ENCODE measurements around the gene CTH.
"Not testable (repeated sequence)": the region's sequence is repeated elsewhere in the genome, so short reads cannot be mapped to it uniquely, and the experiment has no call there.

- not testable (repeated sequence) for TF ChIP-seq YY1 (IDR thresholded peaks at IDR 0.05); CTCF (IDR thresholded peaks at IDR 0.05; ENCODE audit: low read depth, low read length, missing input control)
Observed at GRCh38 chr1:70371586-70371985, 39.5 kb upstream of the CTH start.

Measured in liver (tissue), 2 donors.